Upper lobe of right lung (tissue), 1 donor: ENCODE results near the gene KAT8. TPM values are rescaled to one million over a fixed set of nuclear protein-coding genes. Genes with fewer than 3 reads are reported as not detected.
"Not testable (repeated sequence)": the region's sequence is repeated elsewhere in the genome, so short reads cannot be mapped to it uniquely, and the experiment has no call there.

ENCODE experiments used
- ATAC-seq: fragments of 200-7000 bp; cut with Tn5 transposase; one replicate; pipeline ENCODE4 v1.9.1; 2020; ENCODE audit warnings: mild to moderate bottlenecking, moderate library complexity
- DNase-seq: peaks from one replicate; pipeline ENCODE4 v3.0.0-alpha.2; 2020
- H3K27ac ChIP-seq: fragments of 200-600 bp; one replicate; pipeline ENCODE4 v1.8.0; 2022
- H3K27me3 ChIP-seq: fragments of 200-600 bp; one replicate; pipeline ENCODE4 v1.8.0; 2022; ENCODE audit warnings: mild to moderate bottlenecking
- H3K36me3 ChIP-seq: fragments of 200-600 bp; one replicate; pipeline ENCODE4 v1.8.0; 2022
- H3K4me1 ChIP-seq: fragments of 200-600 bp; one replicate; pipeline ENCODE4 v1.8.0; 2022
- H3K4me3 ChIP-seq: fragments of 200-600 bp; one replicate; pipeline ENCODE4 v1.8.0; 2022; ENCODE audit warnings: mild to moderate bottlenecking
- H3K9me3 ChIP-seq: fragments of 200-600 bp; one replicate; pipeline ENCODE4 v1.8.0; 2022
- intact Hi-C: fragments of 100-400 bp; cut with DNase I; formaldehyde crosslinking; loops from one replicate; pipeline ENCODE4 v1.11.0; 2022
- total RNA-seq: library from RNA; stranded (reverse); fragmentation: NEBNext Ultra II Directional; extraction: Animal tissue kit (Norgen Biotek cat#: 25700); gene quantifications from one replicate; pipeline ENCODE4 v1.2.1, GENCODE V29; 2021
- TF ChIP-seq, protein P1 (sequence below): fragments of 200-600 bp; IDR thresholded peaks from one replicate; pipeline ENCODE4 v1.8.0; 2022; ENCODE audit warnings: antibody characterized with exemption
- donor health status: DM: no; HTN: yes; CAD: no; lungs with severe emphysema.

The KAT8 gene
- total RNA-seq, 1 donor from 2014 or later: 80.4 TPM

DNA sequence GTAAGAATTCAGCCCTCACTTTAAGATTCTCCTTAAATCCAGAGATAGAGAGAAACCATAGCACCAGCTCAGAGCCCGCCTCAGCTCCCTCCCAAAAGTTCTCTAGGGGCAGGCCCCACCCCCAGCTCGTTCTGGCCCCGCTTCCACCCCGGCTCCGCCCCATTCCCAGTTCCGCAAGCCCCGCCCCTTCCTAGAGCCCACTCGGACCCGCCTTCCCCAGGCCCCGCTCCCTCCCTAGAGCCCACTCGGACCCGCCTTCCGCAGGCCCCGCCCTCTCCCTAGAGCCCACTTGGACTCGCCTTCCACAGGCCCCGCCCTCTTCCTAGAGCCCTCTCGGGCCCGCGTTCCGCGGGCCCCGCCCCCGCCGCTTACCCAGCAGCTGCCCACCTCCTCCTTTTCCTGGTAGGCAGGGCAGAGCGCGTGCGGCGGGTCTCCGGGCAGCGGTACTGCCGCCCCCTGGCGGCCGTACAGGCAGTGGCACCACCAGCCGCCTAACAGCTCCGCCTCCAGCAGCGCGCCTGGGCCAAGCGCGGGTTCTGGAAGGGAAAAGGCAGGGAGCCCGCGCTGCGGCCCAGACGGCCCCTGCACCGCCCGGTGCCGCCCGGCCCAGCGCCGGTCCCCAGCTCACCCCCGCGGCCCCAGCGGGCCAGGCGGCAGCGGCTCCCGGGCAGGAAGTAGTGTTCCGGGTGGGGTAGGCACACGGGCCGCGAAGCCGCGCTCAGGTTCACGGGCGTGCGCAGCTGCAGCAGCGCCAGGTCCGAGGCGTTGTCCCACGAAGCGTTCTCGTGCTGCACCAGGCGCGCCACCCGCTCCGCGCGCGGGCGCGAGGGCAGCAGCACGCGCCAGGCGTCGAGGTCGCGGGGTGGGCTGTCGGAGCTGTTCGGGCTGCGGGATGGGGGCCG is 24.9 kb downstream of the KAT8 start:
- ATAC-seq (peak; percentile 94), DNase-seq (peak; percentile 100)
- TF ChIP-seq, protein P1, sequence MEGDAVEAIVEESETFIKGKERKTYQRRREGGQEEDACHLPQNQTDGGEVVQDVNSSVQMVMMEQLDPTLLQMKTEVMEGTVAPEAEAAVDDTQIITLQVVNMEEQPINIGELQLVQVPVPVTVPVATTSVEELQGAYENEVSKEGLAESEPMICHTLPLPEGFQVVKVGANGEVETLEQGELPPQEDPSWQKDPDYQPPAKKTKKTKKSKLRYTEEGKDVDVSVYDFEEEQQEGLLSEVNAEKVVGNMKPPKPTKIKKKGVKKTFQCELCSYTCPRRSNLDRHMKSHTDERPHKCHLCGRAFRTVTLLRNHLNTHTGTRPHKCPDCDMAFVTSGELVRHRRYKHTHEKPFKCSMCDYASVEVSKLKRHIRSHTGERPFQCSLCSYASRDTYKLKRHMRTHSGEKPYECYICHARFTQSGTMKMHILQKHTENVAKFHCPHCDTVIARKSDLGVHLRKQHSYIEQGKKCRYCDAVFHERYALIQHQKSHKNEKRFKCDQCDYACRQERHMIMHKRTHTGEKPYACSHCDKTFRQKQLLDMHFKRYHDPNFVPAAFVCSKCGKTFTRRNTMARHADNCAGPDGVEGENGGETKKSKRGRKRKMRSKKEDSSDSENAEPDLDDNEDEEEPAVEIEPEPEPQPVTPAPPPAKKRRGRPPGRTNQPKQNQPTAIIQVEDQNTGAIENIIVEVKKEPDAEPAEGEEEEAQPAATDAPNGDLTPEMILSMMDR: peak; percentile 90
- H3K9me3 ChIP-seq: no peaks in the 10 kb centered on the region
- H3K4me1 ChIP-seq: peaks cover 18% of the 10 kb centered on the region
- peak overlapping the region; percentile 56 for H3K4me3 ChIP-seq
- H3K36me3 ChIP-seq: no peaks in the 10 kb centered on the region
- intact Hi-C loops: no loop called here
- peak overlapping the region; percentile 82 for H3K27ac ChIP-seq
- H3K27me3 ChIP-seq: no peaks in the 10 kb centered on the region

DNA sequence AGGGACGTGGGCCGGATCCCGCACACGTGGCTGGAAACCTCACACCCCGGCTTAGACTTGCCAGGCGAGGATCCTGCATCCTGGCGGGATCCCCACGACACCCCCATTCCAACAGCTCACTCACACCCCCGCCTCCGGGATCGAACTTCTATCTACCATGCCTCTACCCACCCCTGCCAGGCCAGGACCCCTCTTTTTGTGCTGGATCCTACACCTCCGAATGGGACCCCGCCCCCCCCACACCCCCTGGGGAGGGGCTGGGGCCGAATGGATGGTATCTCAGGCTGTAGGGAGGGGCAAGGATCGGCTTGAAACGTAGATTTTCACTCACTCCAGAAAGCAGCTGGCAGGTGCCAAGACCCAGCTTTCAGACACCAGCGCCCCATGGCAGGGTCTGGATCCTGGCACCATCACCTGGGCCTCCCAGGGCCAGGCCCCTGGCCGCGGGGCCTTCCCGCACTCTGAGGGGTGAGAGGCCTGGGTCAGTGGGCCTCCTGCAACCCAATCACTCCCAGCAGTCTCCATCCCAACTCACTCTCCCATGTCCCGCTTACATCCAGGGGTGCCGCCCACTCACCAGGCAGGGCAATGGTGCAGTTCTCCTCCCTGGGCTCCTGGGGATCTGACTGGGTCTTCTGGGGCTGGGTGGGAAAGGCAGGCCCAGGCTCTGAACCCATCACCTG is 25.7 kb downstream of the KAT8 start:
- Histone ChIP-seq H3K27me3 (peaks cover 4% of the 10 kb centered on the region), H3K9me3 (no peaks in the 10 kb centered on the region), H3K4me3 (peak overlapping the region; percentile 56), H3K4me1 (peaks cover 18% of the 10 kb centered on the region), H3K36me3 (no peaks in the 10 kb centered on the region), H3K27ac (peak overlapping the region; percentile 82)
- intact Hi-C loops: no loop called here
- DNase-seq (no peak), ATAC-seq (no peak)
- TF ChIP-seq, protein P1: no peak

DNA sequence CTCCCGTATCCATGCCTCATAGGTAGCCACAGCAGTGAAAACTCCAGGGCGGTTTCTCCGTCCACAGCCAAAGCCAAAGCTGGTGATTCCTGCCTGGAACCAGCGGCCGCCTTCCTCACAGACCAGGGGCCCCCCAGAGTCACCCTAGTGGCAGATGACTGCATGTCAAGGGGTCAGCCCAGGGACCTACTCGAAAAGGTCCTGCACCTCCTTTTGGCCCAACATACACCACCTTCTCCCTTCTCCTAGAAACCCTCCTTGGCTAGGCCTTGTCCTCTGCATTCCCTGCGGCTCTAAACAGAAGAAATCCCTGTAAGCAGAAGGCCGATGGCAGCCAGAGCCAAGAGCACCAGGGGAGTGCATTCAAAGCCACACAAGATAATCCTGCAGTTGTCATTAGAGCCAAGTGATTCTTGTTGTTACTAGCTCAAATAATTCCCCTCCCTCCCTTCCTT is 26.3 kb downstream of the KAT8 start:
- Histone ChIP-seq H3K4me3 (no peak overlapping the region), H3K9me3 (no peaks in the 10 kb centered on the region), H3K36me3 (no peaks in the 10 kb centered on the region), H3K27ac (no peak overlapping the region), H3K27me3 (peaks cover 8% of the 10 kb centered on the region), H3K4me1 (peaks cover 18% of the 10 kb centered on the region)
- DNase-seq: no peak
- intact Hi-C loops: no loop called here
- TF ChIP-seq, protein P1: no peak
- no peak for ATAC-seq

DNA sequence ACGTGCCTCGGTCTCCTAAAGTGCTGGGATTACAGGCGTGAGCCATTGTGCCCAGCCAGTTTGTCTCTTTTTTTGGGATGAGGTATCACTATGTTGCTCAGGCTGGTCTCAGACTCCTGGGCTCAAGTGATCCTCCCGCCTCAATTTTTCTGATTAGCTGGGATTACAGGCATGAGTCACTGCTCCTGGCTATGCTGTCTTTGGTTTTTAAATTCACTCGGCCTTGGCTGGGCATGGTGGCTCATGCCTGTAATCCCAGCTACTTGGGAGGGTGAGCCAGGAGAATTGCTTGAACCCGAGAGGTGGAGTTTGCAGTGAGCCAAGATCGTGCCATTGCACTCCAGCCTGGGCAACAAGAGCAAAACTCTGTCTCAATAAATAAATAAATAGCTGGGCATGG is 27.0 kb downstream of the KAT8 start:
- H3K36me3 ChIP-seq, intact Hi-C loops, H3K27ac ChIP-seq: not testable (repeated sequence)

GRCh38 chr16:31145398-31145990 is 28.0 kb downstream of the KAT8 start:
- Histone ChIP-seq H3K9me3 (no peaks in the 10 kb centered on the region), H3K36me3 (no peaks in the 10 kb centered on the region), H3K4me1 (peaks cover 12% of the 10 kb centered on the region), H3K27me3 (peaks cover 8% of the 10 kb centered on the region), H3K4me3 (no peak overlapping the region), H3K27ac (no peak overlapping the region)
- DNase-seq (no peak), ATAC-seq (no peak)
- TF ChIP-seq, protein P1: no peak
- intact Hi-C loops: no loop called here

More for the DNA sequence above, 27.0 kb downstream of the KAT8 start:
- peaks cover 12% of the 10 kb centered on the region for H3K4me1 ChIP-seq
- not testable (repeated sequence) for ATAC-seq, H3K9me3 ChIP-seq, H3K27me3 ChIP-seq, DNase-seq, H3K4me3 ChIP-seq
